K562 (cell line): ENCODE data around the gene BTBD1. TPM values are rescaled to one million over a fixed set of nuclear protein-coding genes. Genes with fewer than 3 reads are reported as not detected.

Experiments used
- ASH1L ChIP-seq: fragments of 450-650 bp; IDR thresholded peaks from 2 replicates; pipeline ENCODE4 v1.6.1; 2018; ENCODE audit warnings: borderline replicate concordance, mild to moderate bottlenecking, low read depth; ENCODE audit not compliant: partially characterized antibody
- C11orf30 ChIP-seq: fragments of 450-650 bp; IDR thresholded peaks from 2 replicates; pipeline ENCODE4 v1.6.1; 2016; ENCODE audit warnings: low read depth, mild to moderate bottlenecking
- CBX8 ChIP-seq: fragments of 200-600 bp; sonication (generic); IDR thresholded peaks from 2 replicates; pipeline ENCODE4 v1.6.1; 2012; ENCODE audit warnings: borderline replicate concordance, mixed run types, low read depth, mild to moderate bottlenecking, moderate library complexity, mixed read lengths, low read length, control low read depth, inconsistent platforms; ENCODE audit not compliant: poor library complexity, severe bottlenecking; ENCODE audit errors: extremely low read depth
- ESRRA ChIP-seq: fragments of 450-650 bp; IDR thresholded peaks from 2 replicates; pipeline ENCODE4 v1.6.1; 2014; ENCODE audit warnings: low read depth, mild to moderate bottlenecking, moderate library complexity, borderline replicate concordance
- GTF2F1 ChIP-seq: IDR thresholded peaks from 2 replicates; pipeline ENCODE4 v1.6.1; 2011; ENCODE audit warnings: low read depth, low read length, improper control_type of control experiment
- MCM2 ChIP-seq: fragments of 450-650 bp; IDR thresholded peaks from 2 replicates; pipeline ENCODE4 v1.6.1; 2017; ENCODE audit warnings: low read depth, mild to moderate bottlenecking
- NCOR1 ChIP-seq: fragments of 450-650 bp; IDR thresholded peaks from 2 replicates; pipeline ENCODE4 v1.6.1; 2016; ENCODE audit warnings: mild to moderate bottlenecking, moderate library complexity
- SP2 ChIP-seq: IDR thresholded peaks from 2 replicates; pipeline ENCODE4 v1.6.1; 2011; ENCODE audit warnings: mild to moderate bottlenecking, low read depth, low read length, moderate library complexity; ENCODE audit not compliant: poor library complexity, severe bottlenecking; ENCODE audit errors: extremely low read depth
- TAF15 ChIP-seq: fragments of 200-400 bp; formaldehyde crosslinking; IDR thresholded peaks from 2 replicates; pipeline ENCODE4 v1.6.1; 2017; ENCODE audit warnings: mild to moderate bottlenecking, low read depth, low read length, moderate library complexity
- TAF9B ChIP-seq: fragments of 450-650 bp; IDR thresholded peaks from 2 replicates; pipeline ENCODE4 v1.6.1; 2018; ENCODE audit warnings: mild to moderate bottlenecking; ENCODE audit not compliant: partially characterized antibody
- TRIM24 ChIP-seq, 2 experiments: fragments of 450-650 bp; IDR thresholded peaks; 2 replicates each; pipeline ENCODE4 v1.6.1; 2016
- TRIM28 ChIP-seq: fragments of 450-650 bp; IDR thresholded peaks from 2 replicates; pipeline ENCODE4 v1.6.1; 2017
- ZBED1 ChIP-seq: IDR thresholded peaks from 2 replicates; pipeline ENCODE4 v1.6.1; 2014
- ZBTB8A ChIP-seq: fragments of 450-650 bp; IDR thresholded peaks from 2 replicates; pipeline ENCODE4 v1.6.1; 2018; ENCODE audit warnings: mild to moderate bottlenecking, moderate library complexity; ENCODE audit not compliant: partially characterized antibody
- ZFP30 ChIP-seq: fragments of 250-450 bp; sonication (Bioruptor Pico); IDR thresholded peaks from 2 replicates; pipeline ENCODE4 v1.8.0; 2022; ENCODE audit warnings: moderate library complexity, mild to moderate bottlenecking, inconsistent platforms, borderline replicate concordance
- ZNF146 ChIP-seq: IDR thresholded peaks from one replicate; pipeline ENCODE4 v1.6.1; 2018; ENCODE audit warnings: missing compliant biosample characterization; ENCODE audit not compliant: unreplicated experiment
- polyA plus RNA-seq, 8 experiments: library from polyadenylated mRNA; depleted of rRNA in 4 of 8; stranded (reverse) in 5 of 8; unstranded in 3 of 8; fragments of >200 nt; fragmentation: Nextera tagmentation in 2 of 8; fragmentation: Illumina TruSeq in 1 of 8; extraction: Ambion mirVana in 2 of 8; extraction: Trizol in 1 of 8; gene quantifications; 2 replicates each; pipeline versions ENCODE4 v1.2.1 to v1.2.3, GENCODE V29; 2011 to 2014; ENCODE audit warnings: inconsistent platforms in 1 of 8, missing spikeins in 1 of 8
- total RNA-seq, 7 experiments: library from RNA; depleted of rRNA in 6 of 7; stranded (reverse); fragments of >200 nt in 6 of 7; fragmentation: Illumina TruSeq in 2 of 7; extraction: Trizol in 2 of 7; gene quantifications; 2 replicates each; pipeline versions ENCODE4 v1.2.1 to v1.2.3, GENCODE V29; 2011 to 2021; ENCODE audit warnings: low replicate concordance in 1 of 7
- TF ChIP-seq, protein P1 (sequence below): IDR thresholded peaks from 3 replicates; pipeline ENCODE4 v1.6.1; 2011; ENCODE audit warnings: borderline replicate concordance, mild to moderate bottlenecking, moderate library complexity; ENCODE audit not compliant: insufficient read length; ENCODE audit errors: extremely low read depth
- TF ChIP-seq, protein P2 (sequence below): IDR thresholded peaks from 3 replicates; pipeline ENCODE4 v1.6.1; 2011; ENCODE audit warnings: borderline replicate concordance, mild to moderate bottlenecking; ENCODE audit not compliant: insufficient read length, insufficient read depth
- TF ChIP-seq, protein P3 (sequence below): fragments of 450-650 bp; IDR thresholded peaks from 2 replicates; pipeline ENCODE4 v1.6.1; 2017; ENCODE audit warnings: antibody characterized with exemption, mild to moderate bottlenecking

Gene BTBD1
- total and polyA plus RNA-seq, 9 of the 15 experiments (the other 6 are each of a cell fraction or from before 2014, with no cell fraction given), result 19.4 to 106 (median 90.4) TPM

DNA sequence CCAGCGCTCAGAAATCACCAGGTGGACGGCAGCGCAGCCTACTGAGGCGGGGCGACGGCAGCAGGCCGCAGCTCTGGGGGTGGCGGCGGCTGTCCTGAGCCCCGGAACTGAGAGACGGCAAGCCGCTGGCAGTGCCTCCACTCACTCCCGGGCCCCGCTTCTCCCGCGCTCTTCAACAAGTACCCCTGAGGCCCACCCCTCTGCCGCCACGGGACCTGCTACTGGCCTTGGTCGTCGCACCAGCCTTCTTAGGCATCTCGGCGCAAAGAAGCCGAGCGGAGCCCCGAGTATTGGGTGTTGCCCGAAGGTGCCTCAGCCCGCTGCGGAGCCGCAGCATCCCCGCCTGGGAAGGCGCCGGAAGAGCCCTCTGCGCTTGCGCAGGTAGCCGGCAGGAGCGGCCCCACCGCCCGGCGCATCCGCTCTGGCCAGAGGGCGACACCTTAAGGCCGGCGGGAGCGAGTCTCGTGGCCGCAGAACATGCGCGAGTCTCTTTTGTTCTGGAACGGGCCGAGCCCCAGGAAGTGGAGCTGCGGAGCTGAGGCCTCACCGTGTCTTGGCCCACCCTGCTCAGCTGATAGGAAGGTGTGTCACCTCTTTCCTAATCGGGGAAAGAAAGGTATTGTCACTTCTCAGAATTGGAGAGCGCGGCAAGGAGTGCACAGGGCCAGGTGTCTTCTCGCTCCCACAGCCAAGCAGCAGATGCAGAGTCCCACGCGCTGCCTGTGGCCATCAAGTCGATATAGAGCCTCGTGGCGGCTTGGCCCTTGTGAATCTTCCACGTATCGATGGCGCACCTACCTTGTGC lies 55.6 kb downstream of the BTBD1 start, which contains the start of gene C15orf40 (continued):
- TF ChIP-seq GTF2F1 (no peak), ZBTB8A (no peak), ZNF146 (CRISPR knock-in tag) (no peak), TAF9B (peak; percentile 85), ZFP30 (CRISPR knock-in tag) (no peak), ESRRA (peak; percentile 68), TRIM28 (no peak), ZBED1 (0 out of 2 replicates have a peak, but pooled peaks have one; percentile 76), TRIM24 (IDR thresholded peaks at IDR 0.05) (no peak), MCM2 (no peak), C11orf30 (peak; percentile 92), NCOR1 (0 out of 2 replicates have a peak, but pooled peaks have one; percentile 21), CBX8 (no peak), ASH1L (no peak), SP2 (peak; percentile 96), TAF15 (no peak)
- TF ChIP-seq, protein P1, sequence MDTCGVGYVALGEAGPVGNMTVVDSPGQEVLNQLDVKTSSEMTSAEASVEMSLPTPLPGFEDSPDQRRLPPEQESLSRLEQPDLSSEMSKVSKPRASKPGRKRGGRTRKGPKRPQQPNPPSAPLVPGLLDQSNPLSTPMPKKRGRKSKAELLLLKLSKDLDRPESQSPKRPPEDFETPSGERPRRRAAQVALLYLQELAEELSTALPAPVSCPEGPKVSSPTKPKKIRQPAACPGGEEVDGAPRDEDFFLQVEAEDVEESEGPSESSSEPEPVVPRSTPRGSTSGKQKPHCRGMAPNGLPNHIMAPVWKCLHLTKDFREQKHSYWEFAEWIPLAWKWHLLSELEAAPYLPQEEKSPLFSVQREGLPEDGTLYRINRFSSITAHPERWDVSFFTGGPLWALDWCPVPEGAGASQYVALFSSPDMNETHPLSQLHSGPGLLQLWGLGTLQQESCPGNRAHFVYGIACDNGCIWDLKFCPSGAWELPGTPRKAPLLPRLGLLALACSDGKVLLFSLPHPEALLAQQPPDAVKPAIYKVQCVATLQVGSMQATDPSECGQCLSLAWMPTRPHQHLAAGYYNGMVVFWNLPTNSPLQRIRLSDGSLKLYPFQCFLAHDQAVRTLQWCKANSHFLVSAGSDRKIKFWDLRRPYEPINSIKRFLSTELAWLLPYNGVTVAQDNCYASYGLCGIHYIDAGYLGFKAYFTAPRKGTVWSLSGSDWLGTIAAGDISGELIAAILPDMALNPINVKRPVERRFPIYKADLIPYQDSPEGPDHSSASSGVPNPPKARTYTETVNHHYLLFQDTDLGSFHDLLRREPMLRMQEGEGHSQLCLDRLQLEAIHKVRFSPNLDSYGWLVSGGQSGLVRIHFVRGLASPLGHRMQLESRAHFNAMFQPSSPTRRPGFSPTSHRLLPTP, result no peak
- TF ChIP-seq, protein P2, sequence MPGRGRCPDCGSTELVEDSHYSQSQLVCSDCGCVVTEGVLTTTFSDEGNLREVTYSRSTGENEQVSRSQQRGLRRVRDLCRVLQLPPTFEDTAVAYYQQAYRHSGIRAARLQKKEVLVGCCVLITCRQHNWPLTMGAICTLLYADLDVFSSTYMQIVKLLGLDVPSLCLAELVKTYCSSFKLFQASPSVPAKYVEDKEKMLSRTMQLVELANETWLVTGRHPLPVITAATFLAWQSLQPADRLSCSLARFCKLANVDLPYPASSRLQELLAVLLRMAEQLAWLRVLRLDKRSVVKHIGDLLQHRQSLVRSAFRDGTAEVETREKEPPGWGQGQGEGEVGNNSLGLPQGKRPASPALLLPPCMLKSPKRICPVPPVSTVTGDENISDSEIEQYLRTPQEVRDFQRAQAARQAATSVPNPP, result no peak
- TF ChIP-seq, protein P3, sequence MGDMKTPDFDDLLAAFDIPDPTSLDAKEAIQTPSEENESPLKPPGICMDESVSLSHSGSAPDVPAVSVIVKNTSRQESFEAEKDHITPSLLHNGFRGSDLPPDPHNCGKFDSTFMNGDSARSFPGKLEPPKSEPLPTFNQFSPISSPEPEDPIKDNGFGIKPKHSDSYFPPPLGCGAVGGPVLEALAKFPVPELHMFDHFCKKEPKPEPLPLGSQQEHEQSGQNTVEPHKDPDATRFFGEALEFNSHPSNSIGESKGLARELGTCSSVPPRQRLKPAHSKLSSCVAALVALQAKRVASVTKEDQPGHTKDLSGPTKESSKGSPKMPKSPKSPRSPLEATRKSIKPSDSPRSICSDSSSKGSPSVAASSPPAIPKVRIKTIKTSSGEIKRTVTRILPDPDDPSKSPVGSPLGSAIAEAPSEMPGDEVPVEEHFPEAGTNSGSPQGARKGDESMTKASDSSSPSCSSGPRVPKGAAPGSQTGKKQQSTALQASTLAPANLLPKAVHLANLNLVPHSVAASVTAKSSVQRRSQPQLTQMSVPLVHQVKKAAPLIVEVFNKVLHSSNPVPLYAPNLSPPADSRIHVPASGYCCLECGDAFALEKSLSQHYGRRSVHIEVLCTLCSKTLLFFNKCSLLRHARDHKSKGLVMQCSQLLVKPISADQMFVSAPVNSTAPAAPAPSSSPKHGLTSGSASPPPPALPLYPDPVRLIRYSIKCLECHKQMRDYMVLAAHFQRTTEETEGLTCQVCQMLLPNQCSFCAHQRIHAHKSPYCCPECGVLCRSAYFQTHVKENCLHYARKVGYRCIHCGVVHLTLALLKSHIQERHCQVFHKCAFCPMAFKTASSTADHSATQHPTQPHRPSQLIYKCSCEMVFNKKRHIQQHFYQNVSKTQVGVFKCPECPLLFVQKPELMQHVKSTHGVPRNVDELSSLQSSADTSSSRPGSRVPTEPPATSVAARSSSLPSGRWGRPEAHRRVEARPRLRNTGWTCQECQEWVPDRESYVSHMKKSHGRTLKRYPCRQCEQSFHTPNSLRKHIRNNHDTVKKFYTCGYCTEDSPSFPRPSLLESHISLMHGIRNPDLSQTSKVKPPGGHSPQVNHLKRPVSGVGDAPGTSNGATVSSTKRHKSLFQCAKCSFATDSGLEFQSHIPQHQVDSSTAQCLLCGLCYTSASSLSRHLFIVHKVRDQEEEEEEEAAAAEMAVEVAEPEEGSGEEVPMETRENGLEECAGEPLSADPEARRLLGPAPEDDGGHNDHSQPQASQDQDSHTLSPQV, result peak; percentile 76
